Nephron progenitor cell (in vitro differentiated cells): ENCODE measurements around the gene SIGLEC15.

ENCODE experiments used
- DNase-seq: peaks from one replicate; pipeline ENCODE4 v3.0.0; 2021
- H3K27ac Mint-ChIP-seq: 2 replicates; pipeline ENCODE4 v1.8.0; 2021; ENCODE audit warnings: mild to moderate bottlenecking, moderate library complexity, mixed read lengths
- H3K27me3 Mint-ChIP-seq: 2 replicates; pipeline ENCODE4 v1.8.0; 2021; ENCODE audit warnings: mild to moderate bottlenecking, low read depth, mixed read lengths; ENCODE audit not compliant: poor library complexity
- H3K36me3 Mint-ChIP-seq: 2 replicates; pipeline ENCODE4 v1.8.0; 2021; ENCODE audit warnings: low read depth, mixed read lengths
- H3K4me1 Mint-ChIP-seq: 2 replicates; pipeline ENCODE4 v1.8.0; 2021; ENCODE audit warnings: mixed read lengths
- H3K4me3 Mint-ChIP-seq: 2 replicates; pipeline ENCODE4 v1.8.0; 2021; ENCODE audit warnings: mild to moderate bottlenecking, moderate library complexity, mixed read lengths
- H3K9me3 Mint-ChIP-seq: 2 replicates; pipeline ENCODE4 v1.8.0; 2021; ENCODE audit warnings: mild to moderate bottlenecking, moderate library complexity, mixed read lengths
- TF ChIP-seq, protein P1 (sequence below): fragments of 200-600 bp; sonication (generic); IDR thresholded peaks from 2 replicates; pipeline ENCODE4 v1.5.0; 2021; ENCODE audit warnings: antibody characterized with exemption

Gene SIGLEC15

DNA sequence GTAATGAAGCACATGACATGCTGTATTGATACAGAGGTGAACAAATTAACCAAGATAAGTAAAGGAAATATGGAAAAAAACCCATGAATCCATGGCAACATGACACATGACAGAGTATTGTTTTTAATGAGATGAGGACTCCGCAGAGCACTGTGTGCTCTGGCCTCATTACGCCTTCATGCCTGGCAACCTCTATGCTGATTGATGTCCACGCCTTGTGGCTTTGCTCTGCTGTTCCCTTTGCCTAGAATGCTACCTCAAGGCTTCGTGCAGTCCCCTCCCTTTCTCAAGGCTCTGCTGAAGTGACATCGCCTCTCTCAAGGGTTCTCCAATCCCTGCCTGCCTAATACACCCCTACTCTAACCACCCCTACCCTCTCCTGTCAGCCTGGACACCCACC, 8.4 kb downstream of the SIGLEC15 start:
- no peak for DNase-seq
- peaks cover 44% of the 10 kb centered on the region for H3K27me3 Mint-ChIP-seq
- no peak overlapping the region for H3K27ac Mint-ChIP-seq
- H3K36me3 Mint-ChIP-seq = no peaks in the 10 kb centered on the region
- TF ChIP-seq, protein P1, sequence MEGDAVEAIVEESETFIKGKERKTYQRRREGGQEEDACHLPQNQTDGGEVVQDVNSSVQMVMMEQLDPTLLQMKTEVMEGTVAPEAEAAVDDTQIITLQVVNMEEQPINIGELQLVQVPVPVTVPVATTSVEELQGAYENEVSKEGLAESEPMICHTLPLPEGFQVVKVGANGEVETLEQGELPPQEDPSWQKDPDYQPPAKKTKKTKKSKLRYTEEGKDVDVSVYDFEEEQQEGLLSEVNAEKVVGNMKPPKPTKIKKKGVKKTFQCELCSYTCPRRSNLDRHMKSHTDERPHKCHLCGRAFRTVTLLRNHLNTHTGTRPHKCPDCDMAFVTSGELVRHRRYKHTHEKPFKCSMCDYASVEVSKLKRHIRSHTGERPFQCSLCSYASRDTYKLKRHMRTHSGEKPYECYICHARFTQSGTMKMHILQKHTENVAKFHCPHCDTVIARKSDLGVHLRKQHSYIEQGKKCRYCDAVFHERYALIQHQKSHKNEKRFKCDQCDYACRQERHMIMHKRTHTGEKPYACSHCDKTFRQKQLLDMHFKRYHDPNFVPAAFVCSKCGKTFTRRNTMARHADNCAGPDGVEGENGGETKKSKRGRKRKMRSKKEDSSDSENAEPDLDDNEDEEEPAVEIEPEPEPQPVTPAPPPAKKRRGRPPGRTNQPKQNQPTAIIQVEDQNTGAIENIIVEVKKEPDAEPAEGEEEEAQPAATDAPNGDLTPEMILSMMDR = no peak
- no peak overlapping the region for H3K4me3 Mint-ChIP-seq
- H3K4me1 Mint-ChIP-seq = peaks cover 30% of the 10 kb centered on the region
- H3K9me3 Mint-ChIP-seq = no peaks in the 10 kb centered on the region

GRCh38 chr18:45834306-45834705, 8.8 kb downstream of the SIGLEC15 start:
- TF ChIP-seq, protein P1 = no peak
- no peak overlapping the region for H3K4me3 Mint-ChIP-seq
- H3K4me1 Mint-ChIP-seq = peaks cover 26% of the 10 kb centered on the region
- H3K27ac Mint-ChIP-seq = no peak overlapping the region
- H3K27me3 Mint-ChIP-seq = peaks cover 48% of the 10 kb centered on the region
- no peaks in the 10 kb centered on the region for H3K9me3 Mint-ChIP-seq
- DNase-seq = no peak
- no peaks in the 10 kb centered on the region for H3K36me3 Mint-ChIP-seq

DNA sequence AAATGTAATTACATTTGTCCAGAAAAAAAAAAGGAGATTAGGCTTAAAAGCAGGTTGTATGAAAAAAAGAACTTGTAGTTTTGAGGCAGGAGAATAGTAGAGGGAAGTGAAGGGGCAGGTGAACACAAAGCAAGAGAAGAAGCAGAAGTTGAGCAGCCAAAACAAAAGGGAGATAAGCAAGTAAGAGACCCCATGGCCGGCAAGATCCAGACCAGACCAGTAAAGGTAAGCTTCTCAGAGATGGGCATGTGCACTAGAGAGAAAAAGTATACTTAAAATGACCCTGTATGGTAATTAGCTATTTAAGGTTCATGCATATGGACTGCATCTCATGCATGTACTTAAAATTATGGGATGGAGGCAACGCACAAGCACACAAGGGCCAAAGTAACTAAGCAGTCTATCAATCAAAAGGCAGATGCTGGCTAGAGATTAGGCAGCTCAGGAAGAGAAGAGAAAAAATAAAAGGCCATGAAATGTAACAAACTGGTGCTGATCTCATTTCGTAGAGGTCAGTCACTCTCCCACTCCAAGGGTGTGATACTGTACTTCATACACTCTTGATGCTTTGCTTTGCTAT, 9.7 kb downstream of the SIGLEC15 start:
- H3K9me3 Mint-ChIP-seq = no peaks in the 10 kb centered on the region
- no peak overlapping the region for H3K27ac Mint-ChIP-seq
- no peak for DNase-seq
- peaks cover 56% of the 10 kb centered on the region for H3K27me3 Mint-ChIP-seq
- peaks cover 22% of the 10 kb centered on the region for H3K4me1 Mint-ChIP-seq
- H3K36me3 Mint-ChIP-seq = no peaks in the 10 kb centered on the region
- TF ChIP-seq, protein P1 = no peak
- no peak overlapping the region for H3K4me3 Mint-ChIP-seq

DNA sequence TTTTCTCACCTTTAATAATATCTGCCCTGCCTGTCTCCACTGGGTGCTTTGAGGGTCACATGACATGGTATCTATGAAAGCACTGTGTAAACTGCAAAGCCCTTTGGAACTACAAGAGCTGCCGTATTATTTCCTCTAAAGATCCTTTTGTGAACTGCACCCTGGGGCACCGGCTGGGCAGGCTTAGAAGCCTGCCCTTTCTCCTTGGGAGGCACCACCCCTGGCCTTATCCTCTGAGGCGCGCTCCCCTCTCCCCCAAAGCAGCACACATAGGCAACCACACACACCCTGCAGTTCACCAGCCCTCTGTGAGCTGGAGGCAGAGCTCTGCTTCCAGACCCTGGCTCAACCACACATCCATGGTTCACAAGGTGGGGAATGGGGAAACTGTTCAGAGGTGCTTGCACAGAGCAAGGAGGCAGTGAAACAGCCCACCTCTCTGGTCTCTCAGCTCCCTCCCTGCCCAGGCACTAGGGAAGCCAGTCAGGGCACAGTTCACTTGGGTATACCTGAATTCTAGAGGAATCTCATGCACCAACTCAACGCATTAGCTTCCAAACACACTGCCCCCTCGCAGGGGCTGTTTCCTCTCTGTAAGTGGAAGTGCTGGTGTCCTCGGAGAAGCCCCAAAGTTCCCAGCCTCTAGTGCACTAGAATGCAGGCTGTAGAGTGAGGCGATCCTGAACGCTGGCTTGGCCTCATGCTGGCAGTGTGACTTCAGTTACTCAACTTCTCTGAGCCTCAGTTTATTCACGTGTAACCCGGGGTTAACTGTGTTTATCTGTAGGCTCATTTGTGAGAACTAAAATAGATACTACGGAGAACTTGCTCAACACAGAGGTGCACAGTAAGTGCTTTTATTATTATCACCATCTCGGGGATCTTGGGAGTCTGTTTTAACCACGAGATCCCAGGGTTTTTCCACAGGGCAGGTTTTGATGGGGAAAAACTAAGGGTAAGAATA, 11.0 kb downstream of the SIGLEC15 start:
- Mint-ChIP-seq H3K27ac (no peak overlapping the region), H3K9me3 (no peaks in the 10 kb centered on the region), H3K27me3 (peaks cover 65% of the 10 kb centered on the region), H3K36me3 (no peaks in the 10 kb centered on the region), H3K4me1 (peaks cover 28% of the 10 kb centered on the region), H3K4me3 (peak overlapping the region; percentile 73)
- no peak for DNase-seq
- TF ChIP-seq, protein P1 = no peak

DNA sequence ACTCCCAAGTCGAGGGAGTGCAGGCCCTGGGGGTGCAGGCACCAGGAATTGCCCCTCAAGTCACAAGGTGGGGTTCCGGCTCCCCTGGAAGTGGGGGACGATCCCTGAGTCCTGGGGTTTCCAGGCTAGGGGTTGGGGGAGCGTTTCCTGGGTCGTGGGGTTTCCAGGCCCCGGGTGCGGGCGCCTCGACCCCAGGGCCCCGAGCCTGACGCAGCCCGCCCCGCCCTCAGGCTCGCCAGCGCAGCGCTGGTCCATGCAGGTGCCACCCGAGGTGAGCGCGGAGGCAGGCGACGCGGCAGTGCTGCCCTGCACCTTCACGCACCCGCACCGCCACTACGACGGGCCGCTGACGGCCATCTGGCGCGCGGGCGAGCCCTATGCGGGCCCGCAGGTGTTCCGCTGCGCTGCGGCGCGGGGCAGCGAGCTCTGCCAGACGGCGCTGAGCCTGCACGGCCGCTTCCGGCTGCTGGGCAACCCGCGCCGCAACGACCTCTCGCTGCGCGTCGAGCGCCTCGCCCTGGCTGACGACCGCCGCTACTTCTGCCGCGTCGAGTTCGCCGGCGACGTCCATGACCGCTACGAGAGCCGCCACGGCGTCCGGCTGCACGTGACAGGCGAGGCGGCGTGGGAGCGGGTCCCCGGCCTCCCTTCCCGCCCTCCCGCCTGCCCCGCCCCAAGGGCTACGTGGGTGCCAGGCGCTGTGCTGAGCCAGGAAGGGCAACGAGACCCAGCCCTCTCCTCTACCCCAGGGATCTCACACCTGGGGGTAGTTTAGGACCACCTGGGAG, 12.0 kb downstream of the SIGLEC15 start:
- TF ChIP-seq, protein P1 = peak; percentile 6
- Mint-ChIP-seq H3K27ac (no peak overlapping the region), H3K4me3 (peak overlapping the region; percentile 73), H3K36me3 (no peaks in the 10 kb centered on the region), H3K27me3 (peaks cover 71% of the 10 kb centered on the region), H3K9me3 (no peaks in the 10 kb centered on the region), H3K4me1 (peaks cover 26% of the 10 kb centered on the region)
- peak; percentile 78 for DNase-seq
